ENCODE measurements around the gene RNF157. TPM values are rescaled to one million over a fixed set of nuclear protein-coding genes. Genes with fewer than 3 reads are reported as not detected.

The RNF157 gene
- total RNA-seq, 1 donor from 2014 or later = 17.8 TPM

DNA sequence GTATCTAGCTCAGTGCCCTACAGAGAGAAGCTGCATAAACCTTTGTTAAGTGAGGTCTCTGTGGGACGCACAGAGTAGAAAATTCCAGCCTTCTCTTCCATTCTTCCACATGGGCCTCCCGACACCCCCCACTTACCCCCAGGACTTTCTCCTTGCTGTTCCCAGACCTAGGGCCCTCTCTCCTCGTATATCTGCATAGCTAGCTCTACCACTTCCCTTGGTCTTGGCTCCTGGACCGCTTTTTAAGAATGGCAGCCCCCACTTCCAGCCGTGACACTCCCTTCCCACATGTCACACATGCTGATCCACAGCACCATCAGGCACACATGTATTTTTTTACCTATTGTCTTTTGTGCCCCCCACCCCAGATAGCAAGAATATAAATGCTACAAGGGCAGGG, 82.5 kb downstream of the RNF157 start:
- no peak overlapping the region for H3K27ac Mint-ChIP-seq (ENCODE audit: unreplicated experiment)
- H3K4me3 Mint-ChIP-seq (ENCODE audit: unreplicated experiment) = no peak overlapping the region
- DNase-seq = no peak
- TF ChIP-seq, protein P1, sequence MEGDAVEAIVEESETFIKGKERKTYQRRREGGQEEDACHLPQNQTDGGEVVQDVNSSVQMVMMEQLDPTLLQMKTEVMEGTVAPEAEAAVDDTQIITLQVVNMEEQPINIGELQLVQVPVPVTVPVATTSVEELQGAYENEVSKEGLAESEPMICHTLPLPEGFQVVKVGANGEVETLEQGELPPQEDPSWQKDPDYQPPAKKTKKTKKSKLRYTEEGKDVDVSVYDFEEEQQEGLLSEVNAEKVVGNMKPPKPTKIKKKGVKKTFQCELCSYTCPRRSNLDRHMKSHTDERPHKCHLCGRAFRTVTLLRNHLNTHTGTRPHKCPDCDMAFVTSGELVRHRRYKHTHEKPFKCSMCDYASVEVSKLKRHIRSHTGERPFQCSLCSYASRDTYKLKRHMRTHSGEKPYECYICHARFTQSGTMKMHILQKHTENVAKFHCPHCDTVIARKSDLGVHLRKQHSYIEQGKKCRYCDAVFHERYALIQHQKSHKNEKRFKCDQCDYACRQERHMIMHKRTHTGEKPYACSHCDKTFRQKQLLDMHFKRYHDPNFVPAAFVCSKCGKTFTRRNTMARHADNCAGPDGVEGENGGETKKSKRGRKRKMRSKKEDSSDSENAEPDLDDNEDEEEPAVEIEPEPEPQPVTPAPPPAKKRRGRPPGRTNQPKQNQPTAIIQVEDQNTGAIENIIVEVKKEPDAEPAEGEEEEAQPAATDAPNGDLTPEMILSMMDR (IDR thresholded peaks at IDR 0.05; ENCODE audit: partially characterized antibody, unreplicated experiment) = no peak
- peaks cover 5% of the 10 kb centered on the region for H3K9me3 Mint-ChIP-seq (ENCODE audit: unreplicated experiment)
- H3K36me3 Mint-ChIP-seq (ENCODE audit: unreplicated experiment) = peaks cover 3% of the 10 kb centered on the region
- peaks cover 46% of the 10 kb centered on the region for H3K4me1 Mint-ChIP-seq (ENCODE audit: low read depth, unreplicated experiment)
- H3K27me3 Mint-ChIP-seq (ENCODE audit: unreplicated experiment) = no peaks in the 10 kb centered on the region

DNA sequence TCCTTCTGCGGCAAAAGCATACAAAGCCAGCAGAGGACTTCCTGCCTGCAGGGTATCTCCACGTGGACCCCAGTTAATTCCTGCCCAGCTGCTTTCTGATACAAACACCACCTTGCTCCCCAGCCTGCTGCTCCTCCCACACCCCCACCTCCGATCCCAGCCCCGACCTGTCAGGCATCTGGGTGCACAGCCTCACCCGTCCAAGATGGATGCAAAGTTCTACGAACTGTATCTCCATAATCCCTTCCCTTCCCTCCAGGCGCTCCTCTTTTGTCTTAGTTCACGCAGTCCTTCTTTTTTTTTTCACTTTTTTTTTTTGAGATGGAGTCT, 83.7 kb downstream of the RNF157 start:
- H3K27me3 Mint-ChIP-seq (ENCODE audit: unreplicated experiment) = no peaks in the 10 kb centered on the region
- no peak for DNase-seq
- TF ChIP-seq, protein P1 (IDR thresholded peaks at IDR 0.05; ENCODE audit: partially characterized antibody, unreplicated experiment) = no peak
- peak overlapping the region; percentile 43 for H3K27ac Mint-ChIP-seq (ENCODE audit: unreplicated experiment)
- H3K9me3 Mint-ChIP-seq (ENCODE audit: unreplicated experiment) = peaks cover 5% of the 10 kb centered on the region
- peak overlapping the region; percentile 61 for H3K4me3 Mint-ChIP-seq (ENCODE audit: unreplicated experiment)
- peaks cover 3% of the 10 kb centered on the region for H3K36me3 Mint-ChIP-seq (ENCODE audit: unreplicated experiment)
- peaks cover 44% of the 10 kb centered on the region for H3K4me1 Mint-ChIP-seq (ENCODE audit: low read depth, unreplicated experiment)

DNA sequence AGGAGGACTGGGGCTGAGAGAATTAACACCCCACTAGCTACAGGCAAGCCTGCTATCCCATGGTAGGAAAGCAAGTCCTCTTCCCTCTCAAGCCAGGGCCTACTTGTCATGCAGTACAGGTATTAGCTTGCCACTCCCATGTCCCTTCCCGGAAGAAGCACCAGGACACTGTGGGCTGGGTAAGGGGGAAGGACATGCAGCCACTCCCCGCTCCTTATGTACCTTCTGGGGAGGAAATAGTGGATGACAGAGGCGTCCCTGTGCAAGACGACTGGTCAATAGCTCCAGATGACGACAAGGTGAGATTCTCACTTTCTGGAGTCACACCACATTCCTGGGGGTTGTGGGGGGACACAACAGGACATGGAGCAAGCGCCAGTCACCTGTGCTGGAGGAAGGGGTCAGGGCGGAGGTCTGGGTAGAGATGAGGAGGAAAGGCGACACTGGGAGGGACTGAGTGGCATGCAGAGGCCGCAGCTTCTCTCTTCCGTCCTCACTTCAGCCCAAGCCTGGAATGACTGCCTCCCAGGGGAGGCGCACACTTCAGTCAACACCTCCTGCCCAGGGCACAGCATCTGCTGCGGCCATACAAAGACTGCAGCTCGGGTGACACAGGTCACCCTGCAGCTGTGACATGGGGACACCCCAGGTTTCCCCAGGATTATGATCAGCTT, 84.2 kb downstream of the RNF157 start:
- H3K4me3 Mint-ChIP-seq (ENCODE audit: unreplicated experiment) = peak overlapping the region; percentile 50
- H3K27me3 Mint-ChIP-seq (ENCODE audit: unreplicated experiment) = no peaks in the 10 kb centered on the region
- TF ChIP-seq, protein P1 (IDR thresholded peaks at IDR 0.05; ENCODE audit: partially characterized antibody, unreplicated experiment) = no peak
- no peak for DNase-seq
- H3K27ac Mint-ChIP-seq (ENCODE audit: unreplicated experiment) = peak overlapping the region; percentile 43
- H3K9me3 Mint-ChIP-seq (ENCODE audit: unreplicated experiment) = peaks cover 5% of the 10 kb centered on the region
- peaks cover 3% of the 10 kb centered on the region for H3K36me3 Mint-ChIP-seq (ENCODE audit: unreplicated experiment)
- peaks cover 39% of the 10 kb centered on the region for H3K4me1 Mint-ChIP-seq (ENCODE audit: low read depth, unreplicated experiment)

DNA sequence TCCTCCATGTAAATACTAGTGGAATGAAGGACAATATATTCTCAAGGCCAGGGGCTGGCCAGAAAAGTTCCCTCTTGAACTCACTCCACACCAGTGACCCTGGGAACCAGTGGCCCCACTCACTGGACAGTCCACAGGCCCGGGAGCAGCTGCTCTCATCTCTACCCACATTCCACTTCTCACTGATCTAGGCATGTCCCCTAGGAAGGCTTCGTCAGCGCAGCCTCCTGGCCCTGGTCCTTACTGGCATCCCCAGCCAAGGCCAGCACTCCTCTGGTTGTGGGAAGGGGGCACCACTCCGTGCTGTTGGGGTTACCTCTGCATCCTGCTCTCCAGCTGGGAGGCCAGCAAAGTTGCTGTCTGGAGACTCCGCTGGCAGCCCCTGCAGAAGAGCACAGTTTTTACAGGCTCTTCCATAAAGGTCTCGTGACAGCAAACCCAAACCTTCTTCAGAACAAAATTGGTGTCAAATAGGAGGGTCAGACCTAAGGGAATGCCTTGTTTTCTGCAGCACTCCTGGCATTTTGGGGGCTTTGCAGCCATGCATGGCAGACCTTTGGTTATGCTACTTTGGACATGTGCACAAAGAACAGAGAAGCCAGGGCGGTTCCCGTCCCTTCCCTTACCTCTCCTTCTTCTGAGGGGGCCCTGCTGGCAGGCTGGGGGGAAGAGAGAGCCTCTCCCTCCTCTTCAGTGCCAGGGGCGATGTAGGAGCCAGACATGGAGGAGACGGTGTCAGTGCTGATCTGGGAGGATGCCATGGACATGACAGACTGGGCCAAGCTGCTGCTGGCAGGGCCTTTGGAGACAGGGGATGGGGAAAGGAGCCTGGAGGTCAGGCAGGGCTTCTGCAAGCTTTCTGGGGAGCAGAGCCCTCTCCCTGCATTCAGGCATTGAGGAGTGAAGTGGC, 85.1 kb downstream of the RNF157 start:
- peaks cover 3% of the 10 kb centered on the region for H3K36me3 Mint-ChIP-seq (ENCODE audit: unreplicated experiment)
- H3K27ac Mint-ChIP-seq (ENCODE audit: unreplicated experiment) = no peak overlapping the region
- no peaks in the 10 kb centered on the region for H3K27me3 Mint-ChIP-seq (ENCODE audit: unreplicated experiment)
- H3K4me3 Mint-ChIP-seq (ENCODE audit: unreplicated experiment) = no peak overlapping the region
- no peak for DNase-seq
- TF ChIP-seq, protein P1 (IDR thresholded peaks at IDR 0.05; ENCODE audit: partially characterized antibody, unreplicated experiment) = no peak
- peaks cover 40% of the 10 kb centered on the region for H3K4me1 Mint-ChIP-seq (ENCODE audit: low read depth, unreplicated experiment)
- peaks cover 5% of the 10 kb centered on the region for H3K9me3 Mint-ChIP-seq (ENCODE audit: unreplicated experiment)

DNA sequence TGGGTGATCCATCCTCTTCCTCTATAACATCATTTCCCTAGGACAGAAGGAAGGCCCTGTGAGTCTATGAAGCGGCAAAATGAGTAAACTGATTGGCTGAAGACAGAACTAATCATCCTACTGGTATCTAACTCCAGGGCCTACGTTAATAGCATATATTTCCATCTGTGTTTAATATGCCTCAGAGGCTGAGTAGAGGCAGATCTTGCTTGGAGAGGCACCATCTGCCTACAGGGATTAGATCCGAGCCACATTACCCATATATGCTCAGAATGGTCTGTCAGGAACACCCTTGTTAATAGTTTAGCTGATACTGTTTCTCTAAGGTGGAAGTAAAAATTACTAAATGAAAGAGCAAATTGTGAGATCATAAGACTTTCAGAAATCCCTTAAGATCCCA, 86.0 kb downstream of the RNF157 start:
- no peak for DNase-seq
- TF ChIP-seq, protein P1 (IDR thresholded peaks at IDR 0.05; ENCODE audit: partially characterized antibody, unreplicated experiment) = no peak

More for the DNA sequence above, 86.0 kb downstream of the RNF157 start:
- Mint-ChIP-seq H3K9me3 (ENCODE audit: unreplicated experiment) (peaks cover 5% of the 10 kb centered on the region), H3K36me3 (ENCODE audit: unreplicated experiment) (peaks cover 3% of the 10 kb centered on the region), H3K27me3 (ENCODE audit: unreplicated experiment) (no peaks in the 10 kb centered on the region), H3K4me1 (ENCODE audit: low read depth, unreplicated experiment) (peaks cover 40% of the 10 kb centered on the region), H3K4me3 (ENCODE audit: unreplicated experiment) (no peak overlapping the region), H3K27ac (ENCODE audit: unreplicated experiment) (no peak overlapping the region)
